Head of caudate nucleus (tissue), 42 donors: ENCODE measurements around the gene ADGRG1.
"Not testable (repeated sequence)": the region's sequence is repeated elsewhere in the genome, so short reads cannot be mapped to it uniquely, and the experiment has no call there.

ENCODE experiments used
- DNase-seq, 42 donors: peaks; one replicate each; pipeline versions ENCODE4 v3.0.0 to v3.0.0-alpha.2; 2020 to 2021; ENCODE audit warnings: mixed read lengths in 7 of 42
- intact Hi-C: fragments of 100-400 bp; cut with DNase I; formaldehyde crosslinking; loops from one replicate; pipeline ENCODE4 v1.15.0; 2022

ADGRG1 gene

DNA sequence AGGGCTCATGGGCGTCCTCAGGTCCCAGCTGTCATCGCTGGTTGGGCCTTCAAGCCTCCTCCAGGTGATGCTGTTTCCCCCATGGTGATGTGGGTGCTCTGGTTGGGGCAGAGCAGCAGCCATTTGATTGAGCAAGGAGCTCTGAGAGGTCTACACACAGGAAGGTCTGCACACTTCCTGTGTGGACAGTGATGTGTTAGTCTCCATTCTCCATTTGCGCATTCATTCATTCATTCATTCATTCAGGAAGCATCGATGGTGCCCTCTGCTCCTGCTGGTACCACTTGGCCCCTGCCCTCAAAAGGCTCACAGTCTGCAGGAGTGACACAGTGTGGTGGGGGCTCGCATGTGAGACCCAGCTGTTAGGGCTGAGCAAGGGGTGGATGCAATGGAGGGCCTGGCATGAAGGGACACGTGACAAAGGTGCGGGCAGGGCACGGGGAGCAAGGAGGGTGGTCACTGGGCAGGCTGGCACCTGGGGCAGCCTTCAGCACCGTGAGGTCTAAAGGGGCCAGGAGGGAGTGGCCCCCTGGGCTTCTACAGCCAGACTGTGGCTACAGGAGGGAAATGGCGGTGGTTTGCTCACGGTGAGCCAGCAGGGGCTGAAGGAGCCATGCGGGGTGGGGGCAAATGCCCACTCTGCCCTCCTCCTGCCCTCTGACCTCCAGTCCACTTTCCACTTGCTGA is 41.2 kb downstream of the ADGRG1 start:
- DNase-seq: no peak

DNA sequence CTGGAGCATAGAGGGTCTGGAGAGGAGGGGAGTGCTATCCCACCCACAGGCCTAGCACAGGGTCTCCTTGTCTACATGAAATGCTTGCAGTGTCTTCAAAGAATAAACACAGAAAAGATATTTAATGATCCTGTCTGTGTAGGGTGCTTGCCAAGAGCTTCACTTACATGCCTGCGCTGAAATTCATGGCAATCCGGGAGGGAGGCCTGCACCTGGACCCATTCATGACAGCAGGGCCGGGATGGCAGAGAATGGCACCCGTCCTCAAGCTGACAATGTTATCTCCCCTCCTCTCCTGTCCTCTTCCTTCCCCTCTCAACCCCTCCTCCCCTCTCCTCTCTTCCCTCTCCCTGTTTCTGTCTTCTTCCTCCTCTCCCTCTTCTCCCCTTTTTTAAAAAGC is 41.8 kb downstream of the ADGRG1 start:
- DNase-seq: no peak
- intact Hi-C loops: no loop called here

More for the DNA sequence above, 41.2 kb downstream of the ADGRG1 start:
- intact Hi-C loops: no loop called here

DNA sequence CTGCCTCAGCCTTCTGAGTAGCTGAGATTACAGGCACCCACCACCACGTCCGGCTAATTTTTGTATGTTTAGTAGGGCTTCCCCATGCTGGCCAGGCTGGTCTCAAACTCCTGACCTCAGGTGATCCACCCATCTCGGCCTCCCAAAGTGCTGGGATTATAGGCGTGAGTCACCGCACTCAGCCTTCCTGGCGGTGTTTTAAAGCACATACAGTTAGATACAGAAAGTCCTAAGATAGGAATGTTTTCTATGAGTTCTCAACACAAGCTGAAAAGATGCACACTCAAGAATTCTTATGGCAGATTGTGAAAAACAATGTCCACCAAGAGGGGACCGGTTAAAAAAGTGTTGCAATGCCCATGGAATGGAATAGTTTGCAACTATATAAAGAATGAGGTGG is 43.0 kb downstream of the ADGRG1 start:
- intact Hi-C loops, DNase-seq: not testable (repeated sequence)

DNA sequence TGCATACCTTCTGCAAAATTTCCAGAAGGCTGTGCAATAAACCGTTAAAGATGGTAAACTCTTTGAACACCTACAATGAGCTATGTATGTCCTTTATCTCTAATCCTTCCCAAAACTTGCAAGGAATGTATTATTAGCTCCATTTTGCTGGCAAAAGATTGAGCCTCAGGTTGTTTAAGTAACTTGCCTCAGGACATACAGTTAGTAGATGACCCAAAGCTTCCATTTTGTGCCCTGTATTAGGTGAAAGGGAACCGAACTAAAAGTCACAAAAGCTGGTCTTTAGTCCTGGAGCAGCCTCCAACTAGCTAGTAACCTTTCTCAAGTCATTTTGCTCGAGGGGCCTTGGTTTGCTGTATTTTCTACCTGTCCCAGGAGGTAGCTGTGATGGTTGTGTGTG is 44.0 kb downstream of the ADGRG1 start:
- intact Hi-C loops: no loop called here
- no peak for DNase-seq

DNA sequence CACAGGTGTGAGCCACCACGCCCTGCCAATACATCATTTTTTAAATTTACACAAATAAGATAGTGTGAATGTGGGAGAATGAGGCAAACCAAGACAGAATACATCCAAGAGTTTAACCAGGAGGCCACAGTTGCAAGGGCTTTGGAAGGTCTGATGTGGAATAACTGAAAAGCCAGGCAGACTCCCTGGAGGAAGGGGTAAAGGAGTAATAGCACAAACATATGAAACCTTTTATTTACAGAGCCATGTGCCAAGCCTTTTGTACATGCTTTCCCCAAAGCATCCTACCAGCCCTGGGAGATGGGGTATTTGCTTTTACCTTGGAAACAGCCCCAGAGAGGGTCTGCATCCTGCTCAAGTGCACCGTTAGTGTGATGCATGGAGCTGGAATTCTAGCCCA is 44.4 kb downstream of the ADGRG1 start:
- DNase-seq: no peak
- intact Hi-C loops: no loop called here

DNA sequence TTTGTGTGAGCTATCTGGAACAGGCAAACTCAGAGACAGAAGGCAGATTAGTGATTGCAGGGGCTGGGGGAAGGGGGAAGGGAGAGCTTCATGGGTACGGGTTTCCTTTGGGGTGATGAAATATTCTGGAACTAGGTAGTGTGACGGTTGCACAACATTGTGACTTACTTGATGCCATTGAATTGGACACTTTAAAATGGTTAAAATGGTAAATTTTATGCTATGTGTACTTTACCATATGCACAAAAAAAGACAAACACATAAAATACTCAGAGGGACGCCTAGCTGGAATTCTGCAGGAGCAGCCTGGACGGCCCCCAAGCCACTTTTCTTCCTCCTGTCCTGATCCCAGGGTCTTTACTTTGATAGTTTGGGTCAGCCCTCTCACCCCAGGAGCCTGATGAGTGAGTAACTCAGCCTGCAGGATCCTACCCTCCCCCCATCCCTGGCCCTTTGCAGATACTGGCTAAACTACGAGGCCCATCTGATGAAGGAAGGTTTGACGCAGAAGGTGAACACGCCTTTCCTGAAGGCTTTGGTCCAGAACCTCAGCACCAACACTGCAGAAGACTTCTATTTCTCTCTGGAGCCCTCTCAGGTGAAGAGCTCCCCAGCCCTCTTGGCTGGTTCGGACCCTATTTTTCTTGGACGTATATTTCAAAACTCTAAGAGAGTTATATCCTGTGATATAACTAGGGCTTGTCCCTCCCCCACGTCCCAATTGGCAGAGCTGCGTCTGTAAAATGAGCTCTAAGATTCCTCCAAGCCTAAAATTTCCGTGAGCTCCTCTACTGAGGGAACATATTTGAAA is 47.5 kb downstream of the ADGRG1 start:
- intact Hi-C loops: no loop called here
- no peak for DNase-seq

DNA sequence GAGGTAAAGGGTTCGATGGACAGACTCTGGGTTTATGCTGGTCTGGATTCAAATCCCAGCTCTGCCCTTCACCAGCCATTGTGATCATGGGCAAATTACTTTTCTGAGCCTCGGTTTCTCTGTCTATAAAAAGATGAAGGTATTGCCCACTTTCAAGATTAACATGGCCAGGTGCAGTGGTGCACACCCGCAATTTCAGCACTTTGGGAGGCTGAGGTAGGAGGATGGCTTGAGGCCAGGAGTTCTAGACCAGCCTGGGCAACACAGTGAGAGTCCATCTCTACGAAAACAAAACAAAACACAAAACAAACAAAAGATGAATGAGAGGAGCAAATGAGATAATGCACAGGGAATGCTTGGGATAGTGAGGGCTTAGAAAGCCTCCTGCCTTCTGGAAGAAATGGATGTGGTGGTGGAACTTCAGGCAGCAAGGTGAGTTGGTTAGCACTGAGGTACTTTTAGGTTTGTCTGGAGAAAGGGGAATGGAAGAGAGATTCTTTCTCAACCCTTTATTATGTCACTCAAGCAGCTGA is 48.2 kb downstream of the ADGRG1 start:
- intact Hi-C loops: no loop called here
- no peak for DNase-seq

DNA sequence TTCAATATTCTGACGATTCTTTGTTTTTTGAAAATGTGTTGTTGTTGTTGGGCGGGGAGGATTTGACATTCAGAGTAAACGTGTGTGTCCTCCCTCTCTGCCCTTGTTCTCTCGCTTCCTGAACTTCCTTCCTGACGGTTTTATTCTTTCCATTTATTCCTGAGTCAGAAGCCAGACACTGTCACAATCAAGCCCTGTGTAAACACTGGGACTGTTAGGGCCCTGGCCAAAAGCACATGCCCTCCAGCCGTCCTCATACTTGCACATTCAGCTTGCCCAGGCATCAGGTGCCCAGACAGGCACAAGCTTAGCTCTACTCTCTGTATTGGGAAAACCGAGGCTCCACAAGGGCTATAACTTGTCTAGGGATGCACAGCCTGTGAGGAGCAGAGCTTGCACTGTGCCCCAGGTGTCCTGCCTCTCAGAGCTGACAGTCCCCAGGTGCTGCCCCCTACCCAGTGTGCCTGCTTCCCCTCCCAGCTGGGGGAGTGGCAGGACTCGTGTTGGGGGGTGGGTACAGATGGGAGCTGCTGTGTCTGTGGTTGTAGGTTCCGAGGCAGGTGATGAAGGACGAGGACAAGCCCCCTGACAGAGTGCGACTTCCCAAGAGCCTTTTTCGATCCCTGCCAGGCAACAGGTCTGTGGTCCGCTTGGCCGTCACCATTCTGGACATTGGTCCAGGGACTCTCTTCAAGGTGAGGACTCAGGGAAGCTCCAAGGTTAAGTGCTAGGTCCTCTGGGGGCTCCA is 49.4 kb downstream of the ADGRG1 start:
- DNase-seq: no peak
- intact Hi-C loops: no loop called here

DNA sequence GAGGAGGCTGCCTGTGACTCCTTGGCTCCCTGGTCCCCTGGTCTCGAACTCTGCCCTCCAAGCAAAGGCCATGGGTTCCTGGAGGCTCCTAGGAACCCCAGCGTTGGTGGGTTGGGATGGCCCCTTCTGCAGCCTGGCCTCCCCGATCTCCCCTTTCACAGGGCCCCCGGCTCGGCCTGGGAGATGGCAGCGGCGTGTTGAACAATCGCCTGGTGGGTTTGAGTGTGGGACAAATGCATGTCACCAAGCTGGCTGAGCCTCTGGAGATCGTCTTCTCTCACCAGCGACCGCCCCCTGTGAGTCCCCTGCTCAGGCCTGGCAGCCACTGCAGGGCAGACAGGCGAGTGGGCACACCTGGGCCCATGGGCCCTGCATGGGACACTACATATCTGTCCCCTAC is 50.6 kb downstream of the ADGRG1 start:
- DNase-seq: no peak
- intact Hi-C loops: no loop called here

DNA sequence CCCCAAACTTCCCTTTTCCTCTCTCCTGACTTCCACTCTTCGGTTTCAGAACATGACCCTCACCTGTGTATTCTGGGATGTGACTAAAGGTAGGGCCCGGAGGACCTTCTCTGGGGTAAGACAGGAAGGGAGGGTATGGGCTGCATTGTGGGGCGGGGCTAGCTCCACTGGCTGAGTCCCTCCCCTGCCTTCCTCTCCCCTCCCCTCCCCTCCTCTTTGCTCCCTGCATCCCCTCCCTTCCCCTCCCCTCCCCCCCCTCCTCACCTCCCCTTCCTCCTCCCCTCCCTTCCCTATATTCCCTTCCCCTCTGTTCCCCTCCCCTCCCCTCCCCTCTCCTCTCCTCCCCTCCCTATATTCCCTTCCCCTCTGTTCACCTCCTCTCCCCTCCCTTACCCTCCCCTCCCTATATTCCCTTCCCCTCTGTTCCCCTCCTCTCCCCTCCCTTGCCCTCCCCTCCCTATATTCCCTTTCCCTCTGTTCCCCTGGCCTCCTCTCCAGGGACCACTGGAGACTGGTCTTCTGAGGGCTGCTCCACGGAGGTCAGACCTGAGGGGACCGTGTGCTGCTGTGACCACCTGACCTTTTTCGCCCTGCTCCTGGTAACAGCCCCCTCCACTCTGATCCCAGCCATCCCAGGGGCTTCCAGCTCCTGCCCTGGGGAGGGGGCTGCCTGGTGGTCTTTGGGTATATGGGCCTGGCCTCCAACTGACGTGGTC is 51.5 kb downstream of the ADGRG1 start:
- intact Hi-C loops: no loop called here
- DNase-seq: no peak

DNA sequence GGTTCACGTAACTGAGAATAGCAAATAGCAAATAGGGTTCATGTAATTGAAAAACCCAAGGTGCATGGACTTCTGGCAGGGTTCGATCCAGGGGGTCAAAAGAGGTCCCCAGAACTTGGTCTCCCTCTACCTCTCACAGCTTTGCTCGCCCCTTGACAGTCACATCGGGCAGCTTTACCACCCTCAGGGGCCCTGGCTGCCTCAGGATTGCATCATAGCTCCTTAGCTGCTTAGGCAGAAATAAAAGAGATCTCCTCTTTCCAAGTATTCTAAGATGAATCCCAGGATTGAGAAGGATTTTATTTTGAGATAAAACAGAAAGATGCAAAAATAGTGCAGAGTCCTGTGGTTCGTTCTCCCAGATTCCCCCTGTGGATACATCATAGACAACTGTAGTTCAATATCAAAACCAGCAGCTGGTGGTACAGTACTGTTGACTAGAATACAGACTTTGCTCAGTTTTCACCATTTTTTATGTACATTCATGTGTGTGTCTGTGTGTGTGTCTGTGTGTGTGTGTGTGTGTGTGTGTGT is 52.5 kb downstream of the ADGRG1 start:
- no peak for DNase-seq
- intact Hi-C loops: no loop called here

DNA sequence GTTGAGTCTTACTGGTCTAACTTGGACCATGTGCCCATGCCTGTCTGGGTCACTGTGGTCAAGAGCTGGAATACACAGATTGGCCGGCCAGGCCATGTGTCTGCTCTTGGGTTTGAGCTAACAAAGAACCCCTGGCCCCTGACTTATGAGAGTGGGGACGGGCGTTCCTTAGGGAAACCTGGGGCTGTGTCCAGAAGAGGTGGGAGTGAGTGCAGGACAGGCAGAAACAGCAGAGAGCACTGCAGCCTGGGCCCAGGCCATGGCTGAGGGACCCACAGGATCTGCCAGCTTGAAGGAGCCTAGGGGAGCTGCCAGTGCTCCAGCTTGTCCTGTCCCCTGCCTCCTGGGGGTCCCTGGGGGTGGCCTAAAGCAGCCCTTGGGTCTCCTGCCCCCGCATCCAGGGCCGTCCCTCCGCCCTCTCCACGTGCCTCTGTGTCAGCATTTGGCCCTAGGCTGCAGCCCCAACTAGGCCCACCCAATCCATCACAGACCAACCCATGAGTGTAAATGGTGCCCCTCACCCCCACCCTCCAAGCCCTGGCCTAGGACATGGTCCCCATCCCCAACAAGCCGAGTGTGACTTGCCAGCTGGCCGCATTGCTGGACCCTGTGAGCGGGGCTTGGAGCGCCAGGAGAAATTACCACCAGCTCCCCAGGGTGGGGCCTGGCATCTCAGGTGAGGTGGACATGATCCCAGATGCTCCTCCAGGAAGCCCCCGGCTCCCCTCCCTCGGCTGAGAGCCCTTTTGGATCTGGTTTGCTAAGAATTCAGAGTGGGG is 53.7 kb downstream of the ADGRG1 start:
- DNase-seq: no peak
- intact Hi-C loops: no loop called here

DNA sequence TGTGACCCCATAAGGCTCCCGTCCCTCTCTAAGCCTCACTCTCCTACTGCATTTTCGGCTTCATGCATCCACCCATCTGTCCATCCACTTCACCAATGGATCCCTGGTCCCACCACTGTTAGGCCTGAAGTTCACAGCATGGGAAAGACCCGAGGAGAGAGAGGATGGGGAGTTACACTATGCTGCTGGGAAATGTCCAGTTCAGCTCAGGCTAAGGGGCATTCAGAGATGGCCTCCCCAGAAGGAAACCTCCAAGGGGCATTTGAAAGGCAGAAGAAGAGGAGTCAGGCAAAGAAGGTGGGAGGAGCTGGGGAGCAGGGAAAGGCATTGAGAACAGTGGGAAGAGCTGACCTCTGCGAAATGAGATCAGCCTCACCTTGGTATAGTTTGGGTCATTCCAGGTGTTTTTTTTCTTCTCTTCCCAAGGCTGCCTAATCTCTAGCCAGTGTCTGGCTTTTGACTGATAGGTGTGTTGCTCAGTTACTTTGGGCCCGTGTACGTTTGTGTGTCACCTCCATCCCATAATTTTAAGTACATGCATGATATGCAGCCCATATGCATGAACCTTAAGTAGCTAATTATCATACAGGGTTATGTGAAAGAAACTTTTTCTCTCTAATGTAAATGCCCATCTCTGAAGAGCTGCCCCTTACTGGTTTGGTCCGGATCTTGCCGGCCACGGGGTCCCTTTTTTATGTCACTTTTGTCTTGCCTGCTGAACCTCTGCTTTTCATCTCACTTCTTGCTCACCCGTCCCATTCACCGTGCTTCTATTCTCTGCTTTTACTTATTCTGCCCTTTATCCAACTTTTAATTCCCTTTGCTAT is 54.6 kb downstream of the ADGRG1 start:
- no peak for DNase-seq

DNA sequence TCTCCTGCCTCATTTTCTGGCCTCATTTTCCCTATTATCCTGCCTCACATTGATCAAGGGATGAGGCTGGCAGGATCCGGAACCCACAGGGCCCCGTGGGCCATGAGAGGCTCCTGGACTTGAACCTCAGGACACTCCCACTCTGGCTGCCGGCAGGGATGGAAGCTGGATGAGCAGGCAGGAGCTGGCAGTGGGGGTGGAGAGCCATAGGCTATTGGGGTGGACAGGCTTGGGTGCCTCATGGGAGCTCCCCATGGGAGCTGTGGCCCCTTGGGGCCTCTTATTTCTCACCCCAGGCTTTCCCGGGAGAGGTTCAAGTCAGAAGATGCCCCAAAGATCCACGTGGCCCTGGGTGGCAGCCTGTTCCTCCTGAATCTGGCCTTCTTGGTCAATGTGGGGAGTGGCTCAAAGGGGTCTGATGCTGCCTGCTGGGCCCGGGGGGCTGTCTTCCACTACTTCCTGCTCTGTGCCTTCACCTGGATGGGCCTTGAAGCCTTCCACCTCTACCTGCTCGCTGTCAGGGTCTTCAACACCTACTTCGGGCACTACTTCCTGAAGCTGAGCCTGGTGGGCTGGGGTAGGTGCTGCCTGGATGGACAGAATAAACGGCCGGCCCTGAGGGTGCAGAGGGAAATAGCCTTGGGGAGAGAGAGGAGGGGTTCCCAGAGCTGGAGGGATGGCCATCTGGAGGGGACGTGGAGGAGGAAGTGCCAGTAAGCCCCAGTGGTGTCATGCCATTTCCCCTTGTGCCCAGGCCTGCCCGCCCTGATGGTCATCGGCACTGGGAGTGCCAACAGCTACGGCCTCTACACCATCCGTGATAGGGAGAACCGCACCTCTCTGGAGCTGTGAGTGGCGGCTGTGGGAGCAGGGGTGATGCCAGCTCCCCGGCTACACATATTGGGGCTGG is 55.5 kb downstream of the ADGRG1 start:
- DNase-seq: no peak
- intact Hi-C loops: no loop called here

More for the DNA sequence above, 54.6 kb downstream of the ADGRG1 start:
- intact Hi-C loops: no loop called here

DNA sequence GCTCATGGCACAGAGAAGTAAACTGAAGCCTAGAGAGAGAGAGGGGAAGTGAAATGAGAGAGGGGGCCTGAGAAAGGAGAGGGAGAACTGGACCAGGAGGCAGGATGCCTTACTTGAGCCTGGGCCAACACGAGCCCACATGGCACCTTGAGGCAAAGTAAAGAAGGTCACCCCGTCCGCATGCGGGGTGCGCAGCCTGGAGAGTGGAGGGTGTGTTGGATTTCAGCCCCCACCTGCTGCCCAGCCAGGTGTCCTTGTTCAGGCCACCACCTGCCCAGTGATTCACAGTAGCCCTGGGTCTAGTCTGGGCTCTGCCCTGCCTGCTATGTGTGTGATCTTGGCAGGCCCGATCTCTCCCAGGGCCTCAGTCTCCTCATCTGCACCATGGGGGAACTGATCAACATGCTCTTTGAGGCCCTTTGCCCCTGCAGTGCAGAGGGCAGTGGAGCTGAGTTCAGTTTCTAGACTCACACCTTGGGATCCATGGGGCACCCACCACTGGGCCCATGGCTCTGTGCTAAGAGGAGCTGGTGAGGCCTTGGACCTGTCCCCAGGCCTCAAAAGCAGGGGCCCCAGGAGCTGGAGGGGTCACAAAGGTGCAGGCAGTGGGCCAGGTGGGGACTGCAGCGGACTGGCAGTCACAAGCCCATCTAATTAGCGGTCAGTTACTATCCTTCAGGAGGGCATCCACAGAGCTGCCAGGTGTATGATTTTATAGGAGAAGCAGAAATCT is 56.4 kb downstream of the ADGRG1 start:
- DNase-seq: no peak
- intact Hi-C loops: no loop called here

DNA sequence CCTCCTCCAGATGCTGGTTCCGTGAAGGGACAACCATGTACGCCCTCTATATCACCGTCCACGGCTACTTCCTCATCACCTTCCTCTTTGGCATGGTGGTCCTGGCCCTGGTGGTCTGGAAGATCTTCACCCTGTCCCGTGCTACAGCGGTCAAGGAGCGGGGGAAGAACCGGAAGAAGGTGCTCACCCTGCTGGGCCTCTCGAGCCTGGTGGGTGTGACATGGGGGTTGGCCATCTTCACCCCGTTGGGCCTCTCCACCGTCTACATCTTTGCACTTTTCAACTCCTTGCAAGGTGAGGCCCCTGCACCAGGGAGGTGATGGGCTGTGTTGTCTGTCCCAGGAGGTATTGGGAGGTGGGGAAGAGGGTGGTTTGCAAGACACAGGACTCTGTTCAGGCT is 57.2 kb downstream of the ADGRG1 start:
- intact Hi-C loops: no loop called here
- no peak for DNase-seq
